ENCODE measurements around the gene LAMTOR2. TPM values are rescaled to one million over a fixed set of nuclear protein-coding genes. Genes with fewer than 3 reads are reported as not detected.
"Not testable (repeated sequence)": the region's sequence is repeated elsewhere in the genome, so short reads cannot be mapped to it uniquely, and the experiment has no call there.

The LAMTOR2 gene
- total RNA-seq, 2 donors from 2014 or later: 48.9 to 54.4 TPM

GRCh38 chr1:156050376-156050775 lies 4.2 kb upstream of the LAMTOR2 start:
- intact Hi-C loops (cut with DNase I): no loop called here
- ATAC-seq (no peak), DNase-seq (no peak)

- ATAC-seq (no peak), DNase-seq (no peak)
- intact Hi-C loops (cut with DNase I): no loop called here
Observed at GRCh38 chr1:156051011-156051725, 3.4 kb upstream of the LAMTOR2 start.

GRCh38 chr1:156052862-156053767 lies 1.5 kb upstream of the LAMTOR2 start:
- peak; percentile 71 for DNase-seq
- intact Hi-C loops (cut with DNase I): no loop called here
- ATAC-seq: peak; percentile 3 to 13

GRCh38 chr1:156053768-156054499 lies 648 bp upstream of the LAMTOR2 start, which contains the start of gene UBQLN4:
TSS of gene UBQLN4 (minus strand) at chr1:156053798. CDS start at chr1:156053701, 97 bp downstream.
- ATAC-seq (peak; percentile 83 to 86), DNase-seq (peak; percentile 90)
- intact Hi-C loops (cut with DNase I): no loop called here

- DNase-seq (no peak), ATAC-seq (no peak)
- intact Hi-C loops (cut with DNase I): no loop called here
Observed at GRCh38 chr1:156055281-156056048, 883 bp downstream of the LAMTOR2 start.

- intact Hi-C loops (cut with DNase I): no loop called here
- DNase-seq (no peak), ATAC-seq (no peak)
Observed at GRCh38 chr1:156056326-156056849, 1.8 kb downstream of the LAMTOR2 start.

- ATAC-seq: no peak
Observed at GRCh38 chr1:156060937-156061636, 6.5 kb downstream of the LAMTOR2 start, which contains the start of gene RAB25. TSS of gene RAB25 (plus strand) at chr1:156061160. CDS start at chr1:156061401, 241 bp downstream.

GRCh38 chr1:156062189-156062588 lies 7.6 kb downstream of the LAMTOR2 start:
- intact Hi-C loops (cut with DNase I): no loop called here
- no peak for ATAC-seq
- DNase-seq: no peak

More at GRCh38 chr1:156060937-156061636, 6.5 kb downstream of the LAMTOR2 start, which contains the start of gene RAB25:
- intact Hi-C loops (cut with DNase I): no loop called here
- no peak for DNase-seq

- ATAC-seq (no peak), DNase-seq (no peak)
- intact Hi-C loops (cut with DNase I): no loop called here
Observed at GRCh38 chr1:156063997-156064285, 9.4 kb downstream of the LAMTOR2 start.

GRCh38 chr1:156064615-156065014 lies 10.0 kb downstream of the LAMTOR2 start:
- intact Hi-C loops (cut with DNase I): no loop called here
- ATAC-seq (no peak), DNase-seq (no peak)

- no peak for DNase-seq
- intact Hi-C loops (cut with DNase I): no loop called here
- ATAC-seq: no peak
Observed at GRCh38 chr1:156065212-156065611, 10.6 kb downstream of the LAMTOR2 start.

GRCh38 chr1:156065871-156066270 lies 11.3 kb downstream of the LAMTOR2 start:
- intact Hi-C loops (cut with DNase I): no loop called here
- no peak for DNase-seq
- no peak for ATAC-seq

- ATAC-seq (no peak), DNase-seq (no peak)
- intact Hi-C loops (cut with DNase I): no loop called here
Observed at GRCh38 chr1:156067262-156067661, 12.7 kb downstream of the LAMTOR2 start.

- DNase-seq (no peak), ATAC-seq (peak in 1 of 2 donors; percentile 28)
- intact Hi-C loops (cut with DNase I): no loop called here
Observed at GRCh38 chr1:156069490-156070455, 15.2 kb downstream of the LAMTOR2 start.

GRCh38 chr1:156070548-156070947 lies 16.0 kb downstream of the LAMTOR2 start:
- intact Hi-C loops (cut with DNase I): no loop called here
- DNase-seq (no peak), ATAC-seq (peak in 1 of 2 donors; percentile 6)

GRCh38 chr1:156071332-156071816 lies 16.8 kb downstream of the LAMTOR2 start:
- intact Hi-C loops (cut with DNase I): not testable (repeated sequence)

GRCh38 chr1:156072251-156072650 lies 17.7 kb downstream of the LAMTOR2 start:
- DNase-seq (no peak), ATAC-seq (no peak)
- intact Hi-C loops (cut with DNase I): no loop called here

More at GRCh38 chr1:156071332-156071816, 16.8 kb downstream of the LAMTOR2 start:
- ATAC-seq, DNase-seq: not testable (repeated sequence)
